CD4-positive, alpha-beta T cell (primary cell): ENCODE results near the gene TRPC4AP. TPM values are rescaled to one million over a fixed set of nuclear protein-coding genes. Genes with fewer than 3 reads are reported as not detected.

Experiments
- ATAC-seq: fragments of 200-7000 bp; cut with Tn5 transposase; one replicate; pipeline ENCODE4 v1.10.0; 2022; ENCODE audit warnings: mild to moderate bottlenecking; ENCODE audit not compliant: poor library complexity
- CTCF ChIA-PET: fragments of 350-600 bp; sonication (Branson Sonifier 250); formaldehyde crosslinking; loops from one replicate; lab custom pipeline; 2021; ENCODE audit warnings: antibody characterized with exemption, inconsistent platforms; lab: Charles Lee
- POLR2A ChIA-PET: fragments of 350-600 bp; sonication (Branson Sonifier 250); formaldehyde crosslinking; loops from one replicate; lab custom pipeline; 2021; ENCODE audit warnings: antibody characterized with exemption, inconsistent platforms; lab: Charles Lee
- DNase-seq, 14 experiments: peaks; one replicate each; pipeline ENCODE4 v3.0.0-alpha.2; 2013 to 2020; ENCODE audit warnings: mixed read lengths in 2 of 14
- H3K27ac ChIP-seq, 2 donors: one replicate each; pipeline versions ENCODE4 v1.5.1 to v1.7.0; 2013; ENCODE audit warnings: low read length in 2 of 2, low read depth in 1 of 2, mild to moderate bottlenecking in 1 of 2
- H3K27me3 ChIP-seq, 2 experiments: 1 replicate in 1 of 2; 2 replicates in 1 of 2; pipeline versions ENCODE4 v1.6.1 to v1.7.0; 2013; ENCODE audit warnings: low read length in 2 of 2, control low read depth in 1 of 2, mild to moderate bottlenecking in 1 of 2, moderate library complexity in 1 of 2; ENCODE audit not compliant: insufficient read depth in 2 of 2, control insufficient read depth in 1 of 2
- H3K36me3 ChIP-seq: one replicate; pipeline ENCODE4 v1.6.1; 2013; ENCODE audit warnings: low read length, control low read depth; ENCODE audit not compliant: insufficient read depth
- H3K4me1 ChIP-seq: one replicate; pipeline ENCODE4 v1.6.1; 2013; ENCODE audit warnings: low read length, control low read depth; ENCODE audit not compliant: insufficient read depth
- H3K4me3 ChIP-seq: one replicate; pipeline ENCODE4 v1.5.1; 2013; ENCODE audit warnings: mild to moderate bottlenecking, low read length, moderate library complexity
- H3K9me3 ChIP-seq, 2 experiments: 1 replicate in 1 of 2; 2 replicates in 1 of 2; pipeline versions ENCODE4 v1.6.1 to v1.7.0; 2013; ENCODE audit warnings: low read length in 2 of 2, mild to moderate bottlenecking in 2 of 2, control low read depth in 1 of 2, moderate library complexity in 1 of 2; ENCODE audit not compliant: control insufficient read depth in 1 of 2, insufficient read depth in 1 of 2
- H3K27ac Mint-ChIP-seq: one replicate; pipeline ENCODE4 v1.8.0; 2020; ENCODE audit warnings: mixed read lengths
- H3K27me3 Mint-ChIP-seq: one replicate; pipeline ENCODE4 v1.8.0; 2021; ENCODE audit warnings: mixed read lengths
- H3K36me3 Mint-ChIP-seq: one replicate; pipeline ENCODE4 v1.8.0; 2021; ENCODE audit warnings: low read depth, mixed read lengths
- H3K4me1 Mint-ChIP-seq: one replicate; pipeline ENCODE4 v1.8.0; 2021; ENCODE audit warnings: low read depth, mixed read lengths
- H3K4me3 Mint-ChIP-seq: one replicate; pipeline ENCODE4 v1.8.0; 2020; ENCODE audit warnings: mild to moderate bottlenecking, mixed read lengths
- H3K9me3 Mint-ChIP-seq: one replicate; pipeline ENCODE4 v1.8.0; 2020; ENCODE audit warnings: mixed read lengths
- CTCF ChIP-seq: fragments of 200-600 bp; IDR thresholded peaks from one replicate; pipeline ENCODE4 v1.8.0; 2022; ENCODE audit warnings: antibody characterized with exemption, mild to moderate bottlenecking
- intact Hi-C, 2 experiments: fragments of 100-400 bp; cut with DNase I in 1 of 2; cut with micrococcal nuclease in 1 of 2; formaldehyde crosslinking; loops; one replicate each; pipeline versions ENCODE4 v1.15.1 to v1.9.0; 2023 to 2025; cut with DNase I, micrococcal nuclease
- total RNA-seq, 174 experiments: library from RNA in 2 of 174; stranded (reverse) in 2 of 174; gene quantifications; one replicate each; pipeline ENCODE4 v1.2.3 and lab custom pipeline; 2021 to 2026

TRPC4AP gene
- total RNA-seq, 2 experiments from 2014 or later, result 56.3 to 60.6 TPM

GRCh38 chr20:34977365-34978091 is 115.1 kb downstream of the TRPC4AP start:
- H3K9me3 Mint-ChIP-seq, result no peaks in the 10 kb centered on the region
- CTCF ChIA-PET, result interaction anchor here (0.5 to 0.6 kb wide), 3 partner anchors 73 to 856 kb away, joined by 3 read pairs; no protein-coding TSS in a partner anchor
- no peak overlapping the region for H3K27ac ChIP-seq
- no peak overlapping the region for H3K27ac Mint-ChIP-seq
- H3K36me3 Mint-ChIP-seq, result no peaks in the 10 kb centered on the region
- peaks cover 36% of the 10 kb centered on the region for H3K27me3 Mint-ChIP-seq
- no peak overlapping the region for H3K4me3 ChIP-seq
- H3K4me3 Mint-ChIP-seq, result no peak overlapping the region
- H3K9me3 ChIP-seq, result peaks cover 0 to 5% of the 10 kb centered on the region in 2 experiments
- no peak for TF ChIP-seq CTCF
- H3K27me3 ChIP-seq, result peaks cover 4% of the 10 kb centered on the region in 2 experiments
- no peaks in the 10 kb centered on the region for H3K4me1 ChIP-seq
- intact Hi-C loops, result no loop called here
- POLR2A ChIA-PET, result interaction anchor here (0.6 kb wide), 1 partner anchor 1665 kb away, joined by 3 read pairs; no protein-coding TSS in a partner anchor
- no peak for ATAC-seq
- no peaks in the 10 kb centered on the region for H3K36me3 ChIP-seq
- DNase-seq, result no peak
- no peaks in the 10 kb centered on the region for H3K4me1 Mint-ChIP-seq

- ChIA-PET POLR2A (no interaction called here), CTCF (no interaction called here)
- no peak for TF ChIP-seq CTCF
- Mint-ChIP-seq H3K9me3 (no peaks in the 10 kb centered on the region), H3K27ac (no peak overlapping the region), H3K27me3 (peaks cover 27% of the 10 kb centered on the region), H3K4me1 (no peaks in the 10 kb centered on the region), H3K36me3 (no peaks in the 10 kb centered on the region), H3K4me3 (no peak overlapping the region)
- Histone ChIP-seq H3K4me3 (no peak overlapping the region), H3K36me3 (no peaks in the 10 kb centered on the region), H3K4me1 (no peaks in the 10 kb centered on the region), H3K9me3 (peaks cover 0 to 5% of the 10 kb centered on the region in 2 experiments), H3K27me3 (no peaks in the 10 kb centered on the region), H3K27ac (no peak overlapping the region)
- DNase-seq (no peak), ATAC-seq (no peak)
- intact Hi-C loops, result no loop called here
These were observed 116.3 kb downstream of the TRPC4AP start for GRCh38 chr20:34976286-34976685.

- no peak overlapping the region for H3K4me3 Mint-ChIP-seq
- DNase-seq (no peak), ATAC-seq (no peak)
- H3K4me1 ChIP-seq, result no peaks in the 10 kb centered on the region
- POLR2A ChIA-PET, result interaction anchor here (0.6 kb wide), 1 partner anchor 968 kb away, joined by 3 read pairs; no protein-coding TSS in a partner anchor
- no peak for TF ChIP-seq CTCF
- intact Hi-C loops, result no loop called here
- no peaks in the 10 kb centered on the region for H3K27me3 ChIP-seq
- H3K9me3 Mint-ChIP-seq, result no peaks in the 10 kb centered on the region
- H3K27ac Mint-ChIP-seq, result no peak overlapping the region
- no peaks in the 10 kb centered on the region for H3K36me3 Mint-ChIP-seq
- H3K9me3 ChIP-seq, result no peaks in the 10 kb centered on the region
- CTCF ChIA-PET, result no interaction called here
- no peak overlapping the region for H3K27ac ChIP-seq
- no peak overlapping the region for H3K4me3 ChIP-seq
- no peaks in the 10 kb centered on the region for H3K4me1 Mint-ChIP-seq
- no peaks in the 10 kb centered on the region for H3K36me3 ChIP-seq
- H3K27me3 Mint-ChIP-seq, result peaks cover 14% of the 10 kb centered on the region
These were observed 118.4 kb downstream of the TRPC4AP start for GRCh38 chr20:34974246-34974645.
